ENCODE results near the gene DIRAS1.

DNA sequence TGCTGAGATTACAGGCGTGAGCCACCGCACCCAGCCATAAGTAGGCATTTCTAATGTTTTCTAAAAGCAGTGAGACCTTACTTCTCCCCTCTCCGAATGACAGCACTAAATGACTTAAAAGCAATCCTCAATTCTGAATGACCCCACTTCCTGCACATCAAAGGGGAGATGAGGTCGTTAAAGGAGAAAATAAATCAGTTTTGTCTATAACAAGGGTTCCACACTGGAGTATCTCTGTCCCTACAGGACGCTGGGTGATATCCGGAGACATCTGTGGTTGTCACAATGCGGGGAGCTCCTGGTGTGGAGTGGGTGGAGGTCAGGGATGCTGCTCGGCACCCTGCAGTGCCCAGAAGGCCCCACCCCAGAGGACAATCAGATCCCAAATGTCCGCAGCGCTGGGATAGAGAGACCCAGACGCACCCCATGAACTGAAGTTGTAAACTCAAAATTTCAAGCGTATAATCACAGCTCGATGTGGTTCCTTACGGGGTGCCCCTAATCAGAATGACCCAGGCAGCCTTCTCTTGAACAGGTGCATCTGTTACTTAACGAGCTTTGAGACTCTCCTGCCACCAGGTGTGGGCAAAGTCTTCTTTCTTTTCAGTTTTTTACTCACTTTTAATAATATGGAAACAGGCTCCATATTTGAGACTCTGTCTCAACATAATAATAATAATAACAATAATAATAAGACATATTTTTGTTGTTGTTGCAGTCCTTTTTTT lies 21.6 kb downstream of the DIRAS1 start:
- TF ChIP-seq, protein P1, sequence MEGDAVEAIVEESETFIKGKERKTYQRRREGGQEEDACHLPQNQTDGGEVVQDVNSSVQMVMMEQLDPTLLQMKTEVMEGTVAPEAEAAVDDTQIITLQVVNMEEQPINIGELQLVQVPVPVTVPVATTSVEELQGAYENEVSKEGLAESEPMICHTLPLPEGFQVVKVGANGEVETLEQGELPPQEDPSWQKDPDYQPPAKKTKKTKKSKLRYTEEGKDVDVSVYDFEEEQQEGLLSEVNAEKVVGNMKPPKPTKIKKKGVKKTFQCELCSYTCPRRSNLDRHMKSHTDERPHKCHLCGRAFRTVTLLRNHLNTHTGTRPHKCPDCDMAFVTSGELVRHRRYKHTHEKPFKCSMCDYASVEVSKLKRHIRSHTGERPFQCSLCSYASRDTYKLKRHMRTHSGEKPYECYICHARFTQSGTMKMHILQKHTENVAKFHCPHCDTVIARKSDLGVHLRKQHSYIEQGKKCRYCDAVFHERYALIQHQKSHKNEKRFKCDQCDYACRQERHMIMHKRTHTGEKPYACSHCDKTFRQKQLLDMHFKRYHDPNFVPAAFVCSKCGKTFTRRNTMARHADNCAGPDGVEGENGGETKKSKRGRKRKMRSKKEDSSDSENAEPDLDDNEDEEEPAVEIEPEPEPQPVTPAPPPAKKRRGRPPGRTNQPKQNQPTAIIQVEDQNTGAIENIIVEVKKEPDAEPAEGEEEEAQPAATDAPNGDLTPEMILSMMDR (IDR thresholded peaks at IDR 0.05): no peak
- no peak for TF ChIP-seq EP300 (IDR thresholded peaks at IDR 0.05)
